Neutrophil (primary cell): Measurements from ENCODE around the gene NAT16.
A peak's percentile ranks its signal among the peaks of the same experiment; 100 is the strongest.

Source experiments
- H3K27ac ChIP-seq: fragments of 200-600 bp; sonication (generic); 2 replicates; pipeline ENCODE4 v1.5.1; 2016; ENCODE audit warnings: mild to moderate bottlenecking, moderate library complexity
- H3K27me3 ChIP-seq: fragments of 200-600 bp; sonication (generic); 2 replicates; pipeline ENCODE4 v1.6.0; 2016; ENCODE audit warnings: mild to moderate bottlenecking
- H3K36me3 ChIP-seq: fragments of 200-600 bp; sonication (generic); 2 replicates; pipeline ENCODE4 v1.5.1; 2017
- H3K4me1 ChIP-seq, 2 experiments: fragments of 200-600 bp in 1 of 2; sonication (generic) in 1 of 2; 1 replicate in 1 of 2; 2 replicates in 1 of 2; pipeline versions ENCODE4 v1.5.1 to v1.6.1; 2013 to 2016; ENCODE audit warnings: low read depth in 1 of 2, low read length in 1 of 2, mild to moderate bottlenecking in 1 of 2, moderate library complexity in 1 of 2; ENCODE audit not compliant: control insufficient read depth in 1 of 2, insufficient read depth in 1 of 2
- H3K4me3 ChIP-seq, 2 experiments: fragments of 200-600 bp in 1 of 2; sonication (generic) in 1 of 2; 1 replicate in 1 of 2; 2 replicates in 1 of 2; pipeline ENCODE4 v1.5.1; 2013 to 2016; ENCODE audit warnings: low read depth in 1 of 2, low read length in 1 of 2, mild to moderate bottlenecking in 1 of 2, moderate library complexity in 1 of 2
- H3K9me3 ChIP-seq: fragments of 200-600 bp; sonication (generic); 2 replicates; pipeline ENCODE4 v1.5.1; 2016
- CTCF ChIP-seq: fragments of 200-600 bp; sonication (generic); IDR thresholded peaks from 2 replicates; pipeline ENCODE4 v1.5.1; 2016; ENCODE audit warnings: antibody characterized with exemption

NAT16 gene

GRCh38 chr7:101220295-101220694 is 40.2 kb upstream of the NAT16 start:
- peaks cover 19 to 23% of the 10 kb centered on the region in 2 experiments for H3K4me1 ChIP-seq
- no peak overlapping the region for H3K27ac ChIP-seq
- H3K36me3 ChIP-seq: peaks cover 34% of the 10 kb centered on the region
- H3K9me3 ChIP-seq: no peaks in the 10 kb centered on the region
- TF ChIP-seq CTCF: no peak
- H3K27me3 ChIP-seq: no peaks in the 10 kb centered on the region
- H3K4me3 ChIP-seq: no peak overlapping the region

GRCh38 chr7:101218236-101219125 is 38.4 kb upstream of the NAT16 start:
- no peaks in the 10 kb centered on the region for H3K9me3 ChIP-seq
- peaks cover 19 to 23% of the 10 kb centered on the region in 2 experiments for H3K4me1 ChIP-seq
- H3K27me3 ChIP-seq: no peaks in the 10 kb centered on the region
- peak overlapping the region; percentile 88 to 100 for H3K4me3 ChIP-seq
- peak overlapping the region; percentile 93 for H3K27ac ChIP-seq
- no peak for TF ChIP-seq CTCF
- peaks cover 19% of the 10 kb centered on the region for H3K36me3 ChIP-seq

GRCh38 chr7:101217388-101218235 is 37.5 kb upstream of the NAT16 start, which contains the start of the genes PLOD3 and ZNHIT1:
Gene PLOD3 (minus strand): TSS chr7:101217581. CDS start chr7:101217274, 307 bp downstream.
Gene ZNHIT1 (plus strand): TSS chr7:101218165. CDS start chr7:101218196, 31 bp downstream.
- no peaks in the 10 kb centered on the region for H3K27me3 ChIP-seq
- peaks cover 11% of the 10 kb centered on the region for H3K36me3 ChIP-seq
- peak; percentile 56 for TF ChIP-seq CTCF
- no peaks in the 10 kb centered on the region for H3K9me3 ChIP-seq
- H3K27ac ChIP-seq: peak within 1 kb of the TSS; percentile 93
- peaks cover 19 to 23% of the 10 kb centered on the region in 2 experiments for H3K4me1 ChIP-seq
- H3K4me3 ChIP-seq: peak within 1 kb of the TSS; percentile 88 to 100

GRCh38 chr7:101216860-101217387 is 36.8 kb upstream of the NAT16 start:
- H3K36me3 ChIP-seq: peaks cover 11% of the 10 kb centered on the region
- peaks cover 19 to 23% of the 10 kb centered on the region in 2 experiments for H3K4me1 ChIP-seq
- H3K9me3 ChIP-seq: no peaks in the 10 kb centered on the region
- H3K27me3 ChIP-seq: no peaks in the 10 kb centered on the region
- H3K27ac ChIP-seq: peak overlapping the region; percentile 93
- no peak for TF ChIP-seq CTCF
- H3K4me3 ChIP-seq: peak overlapping the region; percentile 88 to 100
